Kidney epithelial cell (primary cell): ENCODE measurements around the gene C4B. TPM values are rescaled to one million over a fixed set of nuclear protein-coding genes. Genes with fewer than 3 reads are reported as not detected.
"Not testable (repeated sequence)": the region's sequence is repeated elsewhere in the genome, so short reads cannot be mapped to it uniquely, and the experiment has no call there.

ENCODE experiments used
- DNase-seq: peaks from one replicate; pipeline ENCODE4 v3.0.0-alpha.2; 2010; ENCODE audit warnings: low read depth
- H3K27me3 ChIP-seq: 2 replicates; pipeline ENCODE4 v1.6.0; 2011; ENCODE audit warnings: low read length; ENCODE audit not compliant: control insufficient read depth, insufficient read depth
- H3K36me3 ChIP-seq: 2 replicates; pipeline ENCODE4 v1.5.1; 2011; ENCODE audit warnings: low read length; ENCODE audit not compliant: control insufficient read depth, insufficient read depth
- H3K4me3 ChIP-seq: 2 replicates; pipeline ENCODE4 v1.5.1; 2011; ENCODE audit warnings: low read depth, mild to moderate bottlenecking, control low read depth, low read length
- CTCF ChIP-seq: IDR thresholded peaks from 2 replicates; pipeline ENCODE4 v1.5.1; 2011; ENCODE audit warnings: mild to moderate bottlenecking, moderate library complexity, low read length, control low read depth, inconsistent platforms; ENCODE audit not compliant: insufficient read depth, poor library complexity, severe bottlenecking
- total RNA-seq: library from RNA; depleted of rRNA; stranded (reverse); fragments of >200 nt; gene quantifications from 2 replicates; pipeline ENCODE4 v1.2.3, GENCODE V29; 2015

C4B gene
- total RNA-seq, 1 donor from 2014 or later: 2.3 TPM

GRCh38 chr6:32057966-32058365, 43.4 kb downstream of the C4B start:
- no peak for TF ChIP-seq CTCF
- no peak overlapping the region for H3K4me3 ChIP-seq
- no peaks in the 10 kb centered on the region for H3K36me3 ChIP-seq
- H3K27me3 ChIP-seq: peaks cover 40% of the 10 kb centered on the region
- DNase-seq: no peak

GRCh38 chr6:32058511-32058963, 43.9 kb downstream of the C4B start:
- no peak for TF ChIP-seq CTCF
- H3K36me3 ChIP-seq: no peaks in the 10 kb centered on the region
- DNase-seq: no peak
- no peak overlapping the region for H3K4me3 ChIP-seq
- H3K27me3 ChIP-seq: peaks cover 39% of the 10 kb centered on the region

- no peak overlapping the region for H3K4me3 ChIP-seq
- no peak for DNase-seq
- TF ChIP-seq CTCF: no peak
Observed at GRCh38 chr6:32060966-32061655, 46.5 kb downstream of the C4B start.

GRCh38 chr6:32064706-32065105, 50.1 kb downstream of the C4B start:
- no peak for DNase-seq
- no peak for TF ChIP-seq CTCF
- Histone ChIP-seq H3K4me3 (no peak overlapping the region), H3K27me3 (peaks cover 30% of the 10 kb centered on the region), H3K36me3 (no peaks in the 10 kb centered on the region)

More at GRCh38 chr6:32060966-32061655, 46.5 kb downstream of the C4B start:
- no peaks in the 10 kb centered on the region for H3K36me3 ChIP-seq
- peaks cover 30% of the 10 kb centered on the region for H3K27me3 ChIP-seq

- not testable (repeated sequence) for DNase-seq, H3K36me3 ChIP-seq, H3K4me3 ChIP-seq
- peaks cover 28% of the 10 kb centered on the region for H3K27me3 ChIP-seq
Observed at GRCh38 chr6:32067521-32067920, 52.9 kb downstream of the C4B start.

- not testable (repeated sequence) for DNase-seq, H3K36me3 ChIP-seq, H3K4me3 ChIP-seq
- H3K27me3 ChIP-seq: peaks cover 31% of the 10 kb centered on the region
Observed at GRCh38 chr6:32068315-32068714, 53.7 kb downstream of the C4B start.

GRCh38 chr6:32068867-32069266, 54.3 kb downstream of the C4B start:
- DNase-seq: no peak
- no peak for TF ChIP-seq CTCF
- no peak overlapping the region for H3K4me3 ChIP-seq
- H3K36me3 ChIP-seq: no peaks in the 10 kb centered on the region
- H3K27me3 ChIP-seq: peaks cover 31% of the 10 kb centered on the region
